ENCODE measurements around the gene HOMER2. TPM values are rescaled to one million over a fixed set of nuclear protein-coding genes. Genes with fewer than 3 reads are reported as not detected.
"Not testable (repeated sequence)": the region's sequence is repeated elsewhere in the genome, so short reads cannot be mapped to it uniquely, and the experiment has no call there.

Gene HOMER2
- 4.7 TPM for total RNA-seq (2013)
- polyA plus RNA-seq (1 to 10 TPM in 2 of 3 donors, under 1 TPM in 1; 0.92 to 2.4 (median 1.6) TPM), polyA minus RNA-seq (1.1 and 1.4 TPM in 2 replicates), total RNA-seq (1.1 to 12.6 (median 7.0) reads per million in 11 experiments)

- H3K4me2 ChIP-seq (replicated peaks; ENCODE audit: extremely low read depth, low read length, poor library complexity, severe bottlenecking), result peak within 1 kb of the TSS; percentile 81
- H3K27ac ChIP-seq (ENCODE audit: low read depth in 1 of 2, low read length in 2 of 2), result no peak within 1 kb of the TSS
- H3K79me2 ChIP-seq (ENCODE audit: insufficient read depth, low read length), result no peaks in the 10 kb centered on the region
- peaks cover 3% of the 10 kb centered on the region for H3K4me1 Mint-ChIP-seq
- peak within 1 kb of the TSS in 2 of 3 experiments; percentile 35 to 69 for H3K4me3 ChIP-seq (replicated peaks in 1 of 3; ENCODE audit: low read depth in 2 of 3, low read length in 3 of 3)
- H3K27me3 ChIP-seq (ENCODE audit: control insufficient read depth in 2 of 2, insufficient read depth in 2 of 2, low read length in 2 of 2), result peaks cover 17 to 24% of the 10 kb centered on the region in 2 donors
- peak within 1 kb of the TSS in 1 of 7 donors; percentile 37 for H3K27ac Mint-ChIP-seq
- intact Hi-C loops (cut with micrococcal nuclease), result no loop called here
- WGBS (ENCODE audit: insufficient coverage), result under 1% methylated on average over 115 of the region's 119 CpGs
- H3K36me3 ChIP-seq (replicated peaks in 1 of 2; ENCODE audit: control insufficient read depth in 1 of 2, insufficient read depth in 2 of 2, low read length in 2 of 2), result no peaks in the 10 kb centered on the region
- H3K4me1 ChIP-seq (ENCODE audit: control insufficient read depth in 1 of 2, insufficient read depth in 2 of 2, low read length in 2 of 2), result peaks cover 14% of the 10 kb centered on the region in 2 donors
- H3K9me3 Mint-ChIP-seq, result peaks cover 0 to 10% (median 2%) of the 10 kb centered on the region in 7 donors
- H3K36me3 Mint-ChIP-seq, result no peaks in the 10 kb centered on the region
- H3K9ac ChIP-seq (ENCODE audit: insufficient read depth, low read length, poor library complexity, severe bottlenecking), result peak within 1 kb of the TSS; percentile 36
- no peak for DNase-seq
- H3K27me3 Mint-ChIP-seq (ENCODE audit: low read depth in 3 of 3), result peaks cover 7 to 18% (median 14%) of the 10 kb centered on the region in 3 donors
- no peaks in the 10 kb centered on the region for H3K9me3 ChIP-seq (replicated peaks in 1 of 2; ENCODE audit: control insufficient read depth in 1 of 2, insufficient read depth in 1 of 2, low read length in 2 of 2)
- TF ChIP-seq CTCF (IDR thresholded peaks at IDR 0.05), result no peak
- peak within 1 kb of the TSS; percentile 72 to 83 for H3K4me3 Mint-ChIP-seq
- H2AFZ ChIP-seq (ENCODE audit: insufficient read depth, low read depth, low read length, poor library complexity, severe bottlenecking), result peak within 1 kb of the TSS; percentile 65
- no peaks in the 10 kb centered on the region for H4K20me1 ChIP-seq (ENCODE audit: insufficient read depth, low read length)
Observed at GRCh38 chr15:82952158-82953081, at the start of gene HOMER2. TSS of gene HOMER2 (minus strand) at chr15:82952720. CDS start at chr15:82952535, 185 bp downstream.

GRCh38 chr15:83000672-83001031 lies 48.1 kb upstream of the HOMER2 start:
- H3K9me3 ChIP-seq (replicated peaks in 1 of 2; ENCODE audit: control insufficient read depth in 1 of 2, insufficient read depth in 1 of 2, low read length in 2 of 2); H3K4me1 Mint-ChIP-seq; H3K27me3 Mint-ChIP-seq (ENCODE audit: low read depth in 3 of 3); H3K9me3 Mint-ChIP-seq; H2AFZ ChIP-seq (ENCODE audit: insufficient read depth, low read depth, low read length, poor library complexity, severe bottlenecking); H3K4me1 ChIP-seq (ENCODE audit: control insufficient read depth in 1 of 2, insufficient read depth in 2 of 2, low read length in 2 of 2); H3K27me3 ChIP-seq (ENCODE audit: control insufficient read depth in 2 of 2, insufficient read depth in 2 of 2, low read length in 2 of 2); H3K27ac ChIP-seq (ENCODE audit: low read depth in 1 of 2, low read length in 2 of 2); H3K79me2 ChIP-seq (ENCODE audit: insufficient read depth, low read length); H3K27ac Mint-ChIP-seq; H4K20me1 ChIP-seq (ENCODE audit: insufficient read depth, low read length); H3K4me3 Mint-ChIP-seq; DNase-seq: not testable (repeated sequence)
- Histone ChIP-seq H3K4me2 (replicated peaks; ENCODE audit: extremely low read depth, low read length, poor library complexity, severe bottlenecking) (peak overlapping the region; percentile 64), H3K36me3 (replicated peaks in 1 of 2; ENCODE audit: control insufficient read depth in 1 of 2, insufficient read depth in 2 of 2, low read length in 2 of 2) (peaks cover 5 to 11% of the 10 kb centered on the region in 2 donors), H3K4me3 (replicated peaks in 1 of 3; ENCODE audit: low read depth in 2 of 3, low read length in 3 of 3) (peak overlapping the region in 1 of 3 experiments; percentile 66), H3K9ac (ENCODE audit: insufficient read depth, low read length, poor library complexity, severe bottlenecking) (peak overlapping the region; percentile 42)
- TF ChIP-seq CTCF (IDR thresholded peaks at IDR 0.05), result peak; percentile 15
- H3K36me3 Mint-ChIP-seq, result peaks cover 7 to 11% of the 10 kb centered on the region in 2 donors
- intact Hi-C loops (cut with micrococcal nuclease), result loop anchor here (5.0 to 10.0 kb wide), 2 partner anchors 153 to 466 kb away; no protein-coding TSS in a partner anchor
- 100% methylated on average over 1 of the region's 3 CpGs for WGBS (ENCODE audit: insufficient coverage)

Measured in CD14-positive monocyte (primary cell).